Epithelial cell of alveolus of lung (primary cell): ENCODE data around the gene KCNMB1. TPM values are rescaled to one million over a fixed set of nuclear protein-coding genes. Genes with fewer than 3 reads are reported as not detected.

Experiments used
- total RNA-seq: library from RNA; depleted of rRNA; stranded (reverse); fragments of >200 nt; gene quantifications from 2 replicates; pipeline ENCODE4 v1.2.1, GENCODE V29; 2015

KCNMB1 gene
- total RNA-seq: not detected in 2 replicates

DNA sequence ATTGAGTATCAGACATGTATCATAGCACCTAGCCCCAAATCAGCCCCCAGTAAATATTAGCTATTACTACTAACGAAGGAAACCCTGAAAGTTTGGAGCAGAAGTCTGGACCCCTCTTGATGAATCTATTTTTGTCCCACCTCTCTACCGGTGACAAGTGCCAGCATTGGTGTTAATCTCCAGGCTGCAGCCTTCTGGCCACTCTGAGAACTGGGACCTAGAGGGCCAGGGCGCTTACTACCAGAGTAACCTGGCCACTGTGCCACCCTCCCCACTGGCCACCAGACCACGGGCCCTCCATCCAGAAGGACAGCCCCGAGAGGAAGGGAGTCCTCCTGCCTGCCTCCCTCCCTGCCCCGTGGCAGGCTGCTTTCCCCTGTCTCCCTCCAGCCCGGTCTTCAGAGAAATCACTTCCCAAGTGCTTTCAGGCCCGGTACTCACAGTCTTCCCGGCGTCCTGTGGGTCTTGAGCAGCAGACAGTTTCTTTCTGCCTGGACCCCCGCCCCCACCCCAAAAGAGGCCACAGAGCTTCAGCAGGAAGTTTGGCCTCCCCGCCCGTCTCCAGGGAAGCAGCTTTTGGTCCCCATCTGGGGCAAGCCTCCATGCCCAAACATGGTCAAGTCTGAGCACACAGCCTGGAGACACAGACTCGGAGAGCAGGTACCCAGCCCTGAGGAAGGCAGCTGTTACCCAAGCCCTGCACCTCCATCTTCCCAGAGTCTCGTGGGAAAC is at the start of gene KCNMB1:
Gene KCNMB1, minus strand, starts transcription at position 550 of the 732 bp plus-strand sequence. CDS start 3,920 bp downstream, outside the sequence.

Other genes with a start within 250 kb of the KCNMB1 start
- 1.4 TPM in 1 of 2 replicates, not detected in the other for gene C5orf58, start 156.4 kb downstream of the KCNMB1 start, total RNA-seq
- gene LCP2, start 91.6 kb downstream of the KCNMB1 start, total RNA-seq: under 0.01 TPM in 1 of 2 replicates, not detected in the other
- gene KCNIP1, start 114.7 kb upstream of the KCNMB1 start, total RNA-seq: not detected in 2 replicates